Stimulated activated CD4-positive, alpha-beta T cell treated with anti-CD3 and anti-CD28 coated beads, Interleukin-2, amount 100 ng/mL, for 4 hours (primary cell): ENCODE results near the gene APP.
"Not testable (repeated sequence)": the region's sequence is repeated elsewhere in the genome, so short reads cannot be mapped to it uniquely, and the experiment has no call there.

ENCODE experiments used
- DNase-seq: peaks from one replicate; pipeline ENCODE4 v3.0.0-alpha.2; 2020; ENCODE audit warnings: low read depth

APP gene

DNA sequence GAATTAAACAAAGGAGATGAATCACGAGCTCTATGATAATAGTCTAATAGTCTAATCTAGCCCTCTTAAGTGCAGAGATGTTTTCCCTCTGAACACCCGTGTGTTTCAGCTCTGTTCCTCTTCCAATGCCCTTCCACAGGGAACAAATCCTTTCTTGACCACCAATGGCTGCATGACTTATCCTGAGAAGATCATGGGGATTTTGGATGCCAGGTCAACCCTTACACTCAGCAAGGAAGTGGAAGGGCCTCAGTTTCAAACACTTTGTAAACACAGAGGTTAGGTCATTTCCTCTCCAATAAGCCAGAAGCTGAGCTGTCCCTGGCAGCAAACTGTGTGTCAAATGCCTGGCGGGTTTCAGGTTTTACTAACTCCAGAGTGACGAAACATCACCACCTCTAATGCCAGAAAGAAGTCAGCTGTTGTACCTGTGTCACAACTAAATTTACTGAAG lies 235.8 kb downstream of the APP start:
- DNase-seq, result no peak

DNA sequence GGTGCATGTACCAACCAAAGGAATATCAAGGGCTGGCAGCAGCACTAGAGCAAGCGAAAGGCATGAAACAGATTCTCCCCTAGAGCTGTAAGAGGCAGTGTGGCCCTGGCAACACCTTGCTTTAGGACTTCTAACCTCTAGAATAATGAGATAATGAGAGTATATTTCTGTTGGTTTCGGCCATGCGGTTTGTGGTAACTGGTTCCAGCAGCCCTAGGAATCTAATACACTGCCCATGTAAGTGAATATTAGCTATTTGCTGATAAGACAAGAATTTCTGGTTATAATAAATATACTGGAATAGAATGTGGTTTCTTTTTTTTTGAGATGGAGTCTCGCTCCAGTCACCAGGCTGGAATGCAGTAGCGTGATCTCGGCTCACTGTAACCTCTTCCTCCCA lies 236.4 kb downstream of the APP start:
- DNase-seq, result no peak

DNA sequence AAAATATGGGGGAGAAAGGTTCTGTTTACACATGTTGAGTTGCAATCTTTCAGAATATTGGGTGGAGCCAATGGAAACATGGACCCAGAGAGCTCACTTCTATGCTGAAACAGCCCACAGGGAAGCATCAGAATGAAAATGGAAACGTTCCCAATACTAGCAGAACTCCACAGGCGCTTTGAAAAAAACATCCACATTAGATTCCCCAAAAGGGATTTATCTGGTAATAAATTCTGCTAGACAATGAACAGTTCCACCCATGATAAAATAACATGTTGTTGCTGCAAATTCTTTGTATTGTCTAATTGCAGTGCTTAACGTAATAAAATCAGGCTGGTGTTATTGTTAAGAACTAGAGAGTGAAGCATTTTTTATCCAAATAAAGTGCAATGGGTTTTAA lies 238.8 kb downstream of the APP start:
- no peak for DNase-seq

DNA sequence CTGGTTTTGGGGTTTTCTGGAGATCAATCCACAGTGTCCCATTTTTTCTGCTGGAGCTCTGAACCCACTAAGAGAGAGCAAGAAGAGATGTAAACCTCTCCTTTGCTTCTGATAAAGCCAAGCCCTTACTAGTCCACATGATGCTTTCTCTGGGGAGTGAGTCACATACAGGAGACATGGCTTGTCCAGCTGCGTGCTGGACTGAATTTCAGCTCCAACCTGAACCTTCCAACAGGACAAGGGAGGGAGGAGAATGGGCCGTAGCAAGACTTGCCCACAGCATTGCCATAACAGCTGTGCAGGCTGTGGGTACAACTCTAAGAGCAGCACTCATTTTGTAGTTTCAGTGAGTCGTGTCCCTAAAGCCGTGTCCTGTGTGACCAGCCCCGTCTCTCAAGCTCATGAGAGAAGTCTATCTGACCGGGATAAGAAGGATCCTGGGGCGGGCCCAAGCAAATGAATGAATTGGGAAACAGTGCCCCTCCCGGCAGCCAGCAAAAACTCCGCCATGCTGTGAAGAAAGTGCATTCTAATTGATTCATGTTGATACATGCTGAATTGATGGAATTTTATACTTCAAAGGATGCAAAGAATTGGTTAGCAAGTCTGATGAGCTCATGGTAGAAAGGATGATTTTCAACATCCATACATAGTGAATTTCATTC lies 240.6 kb downstream of the APP start:
- DNase-seq, result no peak

DNA sequence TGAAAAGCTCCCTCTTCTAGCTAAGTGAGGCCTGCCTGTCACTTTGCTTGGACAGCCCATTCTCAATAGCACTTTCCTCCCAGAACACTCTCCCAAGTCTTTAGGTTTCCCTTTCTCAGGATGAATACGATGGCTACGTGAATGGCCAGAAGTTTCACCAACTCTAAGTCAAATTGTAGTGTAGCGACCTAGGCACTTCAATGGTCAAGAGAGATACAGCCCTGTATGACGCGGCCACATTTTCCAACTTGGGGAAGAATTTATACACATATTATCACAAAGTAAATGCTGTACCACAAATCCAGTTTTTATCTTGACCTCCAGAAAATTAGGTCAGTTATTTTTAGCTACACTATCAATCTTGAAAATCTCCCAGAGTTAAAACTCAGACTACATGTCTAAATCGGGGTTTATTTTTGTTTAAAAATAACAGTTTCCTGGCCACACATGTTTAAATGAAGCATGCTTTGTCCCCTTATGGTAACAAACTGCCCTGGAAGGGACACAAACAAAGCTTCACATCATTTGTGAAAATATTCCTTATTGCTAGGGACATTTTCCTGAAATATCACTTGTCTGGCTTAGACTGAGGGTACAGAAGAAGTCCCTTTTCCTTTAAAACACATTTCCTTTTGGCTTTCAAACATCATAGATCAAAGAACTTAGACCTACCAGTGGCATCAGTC lies 243.2 kb downstream of the APP start:
- DNase-seq, result no peak

DNA sequence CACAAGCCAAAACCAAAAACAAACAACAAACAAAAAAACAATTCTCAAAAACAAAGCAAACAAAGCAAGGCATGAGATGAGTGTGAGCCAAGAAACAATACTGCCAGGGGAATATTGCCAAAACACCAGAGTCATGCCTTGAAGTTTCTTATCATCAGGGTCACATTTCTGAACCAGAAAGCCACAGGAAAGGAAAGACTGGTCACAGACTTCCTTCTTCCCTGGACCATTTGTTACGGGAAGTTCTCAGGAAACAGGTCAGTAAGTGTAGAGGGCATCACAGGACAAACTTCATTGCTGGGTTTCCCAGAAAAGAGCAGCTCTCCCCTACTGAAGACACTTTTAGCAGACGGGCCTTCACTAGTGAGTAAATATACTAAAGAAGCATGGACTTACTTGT lies 244.6 kb downstream of the APP start:
- no peak for DNase-seq

DNA sequence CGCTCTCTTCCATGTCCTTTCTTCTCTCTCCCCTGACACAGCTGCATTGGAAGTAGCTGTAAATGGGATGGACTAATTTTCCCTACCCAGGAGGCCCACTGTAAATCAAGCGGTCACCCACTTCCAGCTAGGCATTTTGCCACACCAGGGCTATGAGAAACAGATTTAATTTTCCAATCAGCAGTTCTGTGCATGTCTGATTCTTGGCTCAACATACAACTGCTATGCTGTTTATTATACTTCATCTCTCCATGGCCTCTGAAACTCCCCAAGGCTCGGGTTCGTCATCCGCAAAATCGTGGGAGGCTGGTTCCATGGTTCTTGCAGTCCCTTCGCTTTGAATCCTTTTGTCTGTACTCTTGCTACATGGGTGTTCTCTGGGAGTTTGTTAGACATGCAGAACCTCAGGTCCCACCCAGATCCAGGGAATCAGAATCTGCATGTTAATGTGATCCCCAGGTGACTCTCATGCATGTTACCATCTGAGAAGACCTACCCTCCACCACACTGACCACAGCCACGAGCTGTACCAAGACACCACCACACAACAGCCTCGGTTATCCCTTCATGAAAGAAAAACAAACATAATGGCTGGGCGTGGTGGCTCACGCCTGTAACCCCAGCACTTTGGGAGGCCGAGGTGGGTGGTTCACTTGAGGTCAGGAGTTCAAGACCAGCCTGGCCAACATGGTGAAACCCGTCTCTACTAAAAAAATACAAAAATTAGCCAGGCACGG lies 245.3 kb downstream of the APP start:
- no peak for DNase-seq

DNA sequence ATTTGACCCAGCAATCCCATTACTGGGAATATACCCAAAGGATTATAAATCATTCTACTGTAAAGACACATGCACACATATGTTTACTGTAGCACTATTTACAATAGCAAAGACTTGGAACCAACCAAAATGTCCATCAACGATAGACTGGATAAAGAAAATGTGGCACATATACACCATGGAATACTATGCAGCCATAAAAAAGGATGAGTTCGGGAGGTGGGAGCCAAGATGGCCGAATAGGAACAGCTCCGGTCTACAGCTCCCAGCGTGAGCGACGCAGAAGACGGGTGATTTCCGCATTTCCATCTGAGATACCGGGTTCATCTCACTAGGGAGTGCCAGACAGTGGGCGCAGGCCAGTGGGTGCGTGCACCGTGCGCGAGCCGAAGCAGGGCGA lies 252.4 kb downstream of the APP start:
- DNase-seq, result not testable (repeated sequence)

DNA sequence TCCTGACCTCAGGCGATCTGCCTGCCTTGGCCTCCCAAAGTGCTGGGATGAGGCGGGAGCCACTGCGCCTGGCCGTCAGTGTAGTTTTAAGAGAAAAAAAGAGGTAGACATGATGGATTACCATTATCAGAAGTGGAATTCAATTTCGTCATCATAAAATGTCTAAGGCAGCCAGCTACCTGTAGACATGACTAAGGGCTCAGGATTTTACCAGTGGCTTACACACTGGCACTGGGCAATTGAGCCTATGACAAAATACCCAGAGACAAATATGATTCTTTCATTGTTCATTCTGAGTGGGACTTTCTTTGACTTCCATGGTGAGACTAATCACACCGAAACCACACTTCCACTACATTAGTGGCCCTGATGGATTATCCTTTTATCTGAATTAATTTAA lies 254.3 kb downstream of the APP start:
- no peak for DNase-seq

DNA sequence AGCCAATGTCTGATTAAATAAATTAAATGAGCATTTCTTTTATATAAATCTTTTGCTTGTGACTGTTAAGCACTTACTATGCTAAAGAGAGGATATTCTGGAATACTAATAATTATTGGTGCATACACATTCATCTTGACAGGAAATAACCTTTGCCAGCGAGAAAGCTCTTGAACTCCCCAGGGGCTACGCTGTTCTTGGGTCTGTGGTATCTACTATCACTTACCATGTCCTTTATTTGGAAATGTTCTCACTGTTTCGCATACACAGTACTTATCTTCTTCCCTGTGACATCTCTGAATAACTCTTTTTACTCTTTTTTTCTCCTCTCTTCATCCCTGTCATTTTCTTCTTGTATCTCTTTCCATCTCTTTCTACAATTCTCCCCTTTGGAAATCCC lies 257.1 kb downstream of the APP start:
- no peak for DNase-seq

DNA sequence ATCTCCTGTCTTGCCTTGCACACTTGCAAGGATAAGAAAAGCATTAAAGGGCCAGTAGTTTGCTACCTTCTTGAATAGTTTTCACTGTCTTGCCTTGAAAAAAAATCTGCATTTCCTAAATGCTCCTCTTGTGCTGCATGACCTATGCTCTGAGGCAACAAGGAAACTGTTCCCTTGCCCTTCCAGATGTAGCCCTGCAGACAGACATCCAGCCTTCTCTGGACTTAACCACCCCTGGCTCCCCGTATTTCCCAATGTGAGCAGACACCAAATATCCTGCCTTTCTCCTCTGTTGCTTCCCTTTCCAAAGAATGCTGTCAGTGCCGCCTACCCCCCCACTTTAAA lies 258.2 kb downstream of the APP start:
- DNase-seq, result no peak

DNA sequence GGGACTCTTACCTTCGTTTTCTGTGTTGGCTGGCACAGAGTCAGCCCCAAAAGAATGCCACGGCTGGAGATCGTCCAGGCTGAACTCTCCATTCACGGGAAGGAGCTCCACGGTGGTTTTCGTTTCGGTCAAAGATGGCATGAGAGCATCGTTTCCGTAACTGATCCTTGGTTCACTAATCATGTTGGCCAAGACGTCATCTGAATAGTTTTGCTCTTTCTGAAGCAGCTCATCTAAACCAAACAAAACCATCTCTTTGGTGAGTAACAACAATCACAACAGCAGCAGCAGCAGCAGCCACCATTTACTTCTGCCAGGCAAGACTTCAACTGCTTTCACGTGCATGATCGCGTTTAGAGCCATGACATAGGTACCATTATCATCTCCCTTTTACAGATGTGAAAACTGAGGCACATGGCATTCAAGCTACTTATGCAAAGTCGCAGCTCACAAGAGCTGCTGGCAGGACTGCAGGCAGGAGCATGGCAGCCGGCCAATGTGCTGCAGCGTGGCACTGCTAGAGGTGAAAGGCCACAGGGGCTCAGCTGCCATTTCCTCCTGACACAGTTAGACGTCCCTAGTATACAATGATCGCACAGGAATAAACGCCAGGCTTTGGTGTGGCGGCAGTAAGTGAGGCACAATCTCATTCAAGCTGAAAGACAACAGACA lies 258.7 kb downstream of the APP start:
- DNase-seq, result no peak

DNA sequence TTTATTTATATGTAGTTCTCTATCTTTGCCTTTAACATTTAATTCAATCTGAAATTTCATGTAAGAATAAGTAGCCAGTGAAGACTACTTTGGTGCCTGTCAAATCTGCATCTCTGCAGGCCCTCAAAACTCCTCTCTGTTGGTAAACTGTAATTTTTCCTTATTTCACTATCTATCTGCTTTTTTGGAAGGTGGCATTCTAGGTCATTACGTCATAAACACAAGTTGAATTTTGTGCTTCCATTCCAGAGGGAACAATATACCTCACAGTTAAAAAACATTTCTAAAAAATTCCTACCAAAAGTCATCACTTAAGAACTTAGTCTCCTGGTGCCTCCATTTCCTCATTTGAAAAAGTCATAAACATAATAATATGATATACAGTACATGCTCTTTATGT lies 259.8 kb downstream of the APP start:
- DNase-seq, result no peak

DNA sequence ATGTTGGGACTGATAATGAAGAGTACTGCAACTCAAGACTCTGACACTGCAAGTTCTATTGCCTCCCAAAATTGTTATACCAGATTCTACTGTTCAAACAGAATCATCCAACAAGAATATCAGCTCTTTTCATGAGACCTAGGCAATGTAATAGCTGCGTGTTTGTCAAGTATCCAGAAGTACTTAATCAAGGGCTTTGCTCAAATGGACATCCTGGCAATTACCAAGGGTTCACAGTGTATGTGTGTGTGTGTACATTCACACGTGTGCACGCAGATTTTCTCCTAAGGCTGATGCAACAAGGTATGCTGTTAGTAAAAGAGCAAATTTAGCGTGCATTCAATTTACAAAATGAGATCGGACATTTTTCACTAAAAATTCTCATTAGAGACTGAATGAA lies 261.2 kb downstream of the APP start:
- DNase-seq, result no peak

DNA sequence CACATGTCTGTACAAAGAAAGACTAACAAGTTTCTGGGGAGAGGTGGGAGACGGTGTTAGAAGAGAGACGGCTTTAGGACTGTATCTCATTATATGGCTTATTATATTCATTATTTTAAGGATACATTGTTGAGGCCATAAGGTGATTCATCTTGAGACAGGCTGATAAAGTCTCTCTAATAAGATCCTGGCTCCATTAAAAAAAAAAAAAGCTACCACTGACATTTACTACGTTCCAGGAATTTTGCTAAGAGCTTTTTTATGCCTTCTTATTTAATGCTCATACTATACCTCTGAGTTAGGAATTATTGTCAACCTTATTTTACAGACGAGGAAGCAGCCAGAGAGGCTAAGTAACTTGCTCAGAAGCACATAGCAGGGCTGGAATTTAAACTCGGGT lies 262.1 kb downstream of the APP start:
- DNase-seq, result no peak

DNA sequence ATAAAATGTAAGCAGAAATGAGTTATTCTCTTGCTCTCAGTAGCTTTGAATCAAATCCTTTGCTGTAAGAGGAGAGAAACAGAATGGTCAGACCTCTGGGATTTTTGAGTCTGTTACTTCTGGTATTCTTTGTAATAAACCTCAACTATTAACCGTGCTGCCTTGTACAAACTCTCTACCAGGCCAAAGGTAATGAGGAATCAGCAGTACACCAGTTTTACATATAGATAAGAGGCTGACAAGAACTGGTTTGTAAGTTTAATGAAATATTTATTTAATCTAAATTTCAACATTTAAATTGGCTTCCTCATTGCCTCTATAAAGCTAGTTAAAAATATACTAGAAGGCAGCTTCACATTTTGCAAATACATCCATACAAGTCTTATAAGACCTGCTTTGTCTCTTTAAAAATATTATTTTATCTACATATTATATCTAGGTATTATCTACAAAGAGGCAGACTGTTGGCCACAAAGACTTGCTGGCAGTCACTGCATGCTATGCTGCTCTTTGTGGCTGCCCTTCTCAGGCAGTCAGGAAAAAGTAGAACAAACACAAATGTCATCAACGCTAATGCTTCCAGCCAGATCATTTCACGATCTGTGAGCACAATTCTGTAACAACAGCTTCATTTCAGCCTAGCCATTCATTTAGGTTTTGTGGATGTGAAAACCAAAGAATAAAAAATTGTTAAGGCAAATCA lies 262.8 kb downstream of the APP start:
- DNase-seq, result no peak

DNA sequence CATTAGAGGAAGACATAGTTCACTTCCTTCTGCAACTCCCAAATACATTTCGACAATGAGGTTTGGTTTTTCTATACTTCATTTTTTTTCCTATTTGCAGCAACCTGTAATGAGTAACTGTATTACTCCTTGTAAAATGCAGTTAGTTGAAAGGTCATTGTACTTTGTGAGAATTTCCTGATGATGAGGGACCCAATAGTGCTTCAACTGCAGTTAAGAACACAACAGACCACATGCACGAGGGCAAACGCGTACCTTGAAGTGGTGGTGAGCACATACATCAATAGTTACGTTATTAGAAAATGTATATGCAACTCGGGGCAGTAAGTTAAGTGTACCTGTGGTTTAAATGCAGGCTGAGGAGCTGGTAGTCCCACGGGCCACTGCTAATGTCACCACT lies 264.0 kb downstream of the APP start:
- no peak for DNase-seq

DNA sequence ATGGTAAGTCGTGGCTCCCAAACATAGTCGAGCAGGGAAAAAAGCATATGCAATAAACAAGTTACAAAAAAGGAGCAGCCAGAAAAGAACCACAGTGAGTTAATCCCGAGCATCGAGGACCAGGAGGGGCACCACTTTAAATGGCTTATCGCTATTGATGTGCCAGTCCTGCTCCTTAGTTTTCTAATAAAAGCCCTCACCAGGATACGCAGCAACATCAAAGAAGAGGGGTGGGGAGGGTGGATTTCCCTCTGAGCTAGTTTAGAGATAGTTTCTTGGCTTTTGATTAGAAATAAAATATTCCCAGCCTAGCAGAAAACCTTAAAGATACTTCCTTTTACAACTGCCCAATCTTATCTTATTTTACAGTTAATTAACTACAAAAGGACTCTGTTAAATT lies 265.4 kb downstream of the APP start:
- DNase-seq, result no peak

DNA sequence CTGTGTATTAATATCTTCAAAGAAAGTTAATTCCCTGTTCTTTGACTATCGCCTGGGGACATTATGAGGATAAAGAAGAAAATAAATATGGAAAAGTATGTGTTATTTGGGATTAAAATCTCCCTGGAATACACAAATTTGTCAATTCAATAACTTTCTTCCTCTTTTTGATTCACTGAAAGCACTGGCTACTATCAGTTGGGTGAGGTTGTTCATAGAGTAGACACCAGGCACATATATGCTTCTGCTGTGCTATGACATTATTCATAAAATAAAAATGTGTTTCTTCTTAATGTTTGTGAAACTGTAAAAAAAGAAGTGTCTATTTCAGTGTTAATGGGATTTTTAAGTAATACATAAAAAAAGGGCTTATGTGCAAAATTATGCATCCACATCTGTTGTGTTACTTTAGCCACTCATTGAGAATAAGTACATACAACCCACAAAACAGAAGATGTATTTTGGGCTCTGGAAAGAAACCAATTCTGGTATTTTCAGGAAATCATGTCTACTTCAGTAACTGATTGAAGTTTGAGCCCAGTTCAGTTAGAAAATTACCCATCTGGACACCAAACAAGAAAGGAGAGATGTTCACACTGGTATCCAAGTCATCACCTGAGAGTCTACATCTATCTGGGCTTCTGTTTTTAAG lies 266.4 kb downstream of the APP start:
- DNase-seq, result no peak

DNA sequence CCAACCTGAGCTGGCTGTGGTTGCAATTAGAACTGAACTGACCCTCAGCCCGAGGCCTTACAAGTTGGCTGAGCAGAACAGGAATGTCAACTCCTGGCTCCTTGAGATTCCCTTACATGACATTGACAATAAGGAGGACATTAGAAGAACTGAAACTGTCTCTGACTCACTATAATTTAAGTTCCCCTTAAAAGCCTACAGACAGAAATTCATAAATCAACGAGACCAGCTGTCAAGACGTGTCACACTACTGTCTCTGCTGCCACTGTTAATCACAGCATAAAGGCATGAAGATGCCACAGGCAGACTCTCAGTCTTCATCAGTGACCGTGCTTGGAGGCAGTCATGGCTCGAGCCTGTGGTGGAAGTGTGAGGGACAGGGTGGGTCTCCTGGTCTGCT lies 267.0 kb downstream of the APP start:
- DNase-seq, result no peak

DNA sequence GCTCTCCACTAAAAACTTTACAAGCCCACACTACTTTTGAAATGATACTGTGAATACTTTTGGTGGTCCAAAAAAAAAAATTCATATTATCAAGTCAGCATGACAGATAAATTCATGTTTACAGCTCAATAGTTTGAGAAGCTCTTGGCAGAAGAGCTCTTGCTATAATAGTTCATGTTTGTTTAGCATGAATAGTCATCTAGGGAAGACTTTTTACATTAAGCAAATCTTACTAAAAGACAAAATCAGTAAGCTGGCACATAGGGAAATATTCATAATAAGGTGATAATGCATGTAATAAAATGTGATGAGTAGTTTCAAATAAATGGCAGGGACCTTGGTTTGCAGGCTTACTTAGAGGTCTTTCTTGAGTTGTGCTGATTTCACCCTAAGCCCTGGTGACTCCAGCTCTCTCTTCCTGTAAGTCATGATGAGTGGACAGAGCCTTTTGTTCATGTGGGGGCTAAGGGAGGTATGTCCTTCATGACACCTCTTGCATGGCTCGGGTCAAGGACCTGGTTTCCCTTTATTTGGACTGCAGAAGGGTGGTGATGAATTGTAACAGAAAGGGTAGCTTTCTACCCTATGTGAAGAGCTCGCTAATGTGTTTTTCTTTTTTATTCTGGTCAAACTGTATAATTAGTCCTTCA lies 269.1 kb downstream of the APP start:
- no peak for DNase-seq
